SK-N-SH treated with all-trans-retinoic acid at 6 μM for 48 hours (cell line): ENCODE results near the gene PRMT5.

Experiments used
- ARNTL ChIP-seq: fragments of 450-650 bp; formaldehyde crosslinking; IDR thresholded peaks from 2 replicates; pipeline ENCODE4 v1.5.0; 2020; ENCODE audit warnings: low read depth, mild to moderate bottlenecking, moderate library complexity, borderline replicate concordance
- ISL1 ChIP-seq: fragments of 250-450 bp; sonication (Bioruptor Pico); IDR thresholded peaks from 2 replicates; pipeline ENCODE4 v2.1.2; 2022; ENCODE audit warnings: mild to moderate bottlenecking, moderate library complexity
- PATZ1 ChIP-seq: fragments of 250-450 bp; sonication (Bioruptor Pico); IDR thresholded peaks from 2 replicates; pipeline ENCODE4 v1.8.0; 2020; ENCODE audit warnings: mild to moderate bottlenecking, moderate library complexity, borderline replicate concordance
- TCF4 ChIP-seq: fragments of 250-450 bp; sonication (Bioruptor Pico); IDR thresholded peaks from 2 replicates; pipeline ENCODE4 v1.8.0; 2021; ENCODE audit warnings: mild to moderate bottlenecking, moderate library complexity, borderline replicate concordance
- ZFP3 ChIP-seq: fragments of 250-450 bp; sonication (Bioruptor Pico); IDR thresholded peaks from 2 replicates; pipeline ENCODE4 v1.5.0; 2020; ENCODE audit warnings: mild to moderate bottlenecking, moderate library complexity
- ZFP30 ChIP-seq: fragments of 450-650 bp; formaldehyde crosslinking; IDR thresholded peaks from 2 replicates; pipeline ENCODE4 v1.5.0; 2022; ENCODE audit warnings: mild to moderate bottlenecking, moderate library complexity
- ZNF8 ChIP-seq: fragments of 450-650 bp; formaldehyde crosslinking; IDR thresholded peaks from 2 replicates; pipeline ENCODE4 v1.5.0; 2020; ENCODE audit warnings: mild to moderate bottlenecking, moderate library complexity

GRCh38 chr14:22925513-22925912 is 3.7 kb downstream of the PRMT5 start:
- TF ChIP-seq TCF4 (CRISPR knock-in tag) (no peak), ZFP3 (no peak), PATZ1 (CRISPR knock-in tag) (no peak), ARNTL (CRISPR knock-in tag) (no peak), ZNF8 (CRISPR knock-in tag) (no peak), ZFP30 (no peak), ISL1 (CRISPR knock-in tag) (no peak)
